Measurements from ENCODE around the gene KIN. TPM values are rescaled to one million over a fixed set of nuclear protein-coding genes. Genes with fewer than 3 reads are reported as not detected.
A peak's percentile ranks its signal among the peaks of the same experiment; 100 is the strongest.

Gene KIN
- total RNA-seq, 1 experiment from 2014 or later: 8.4 TPM

- DNase-seq (ENCODE audit: low read depth, low spot score) (no peak), ATAC-seq (no peak)
- Histone ChIP-seq H3K4me1 (ENCODE audit: control insufficient read depth, insufficient read depth, low read length) (peaks cover 9% of the 10 kb centered on the region), H3K27ac (ENCODE audit: low read length) (peak overlapping the region; percentile 87), H3K9me3 (ENCODE audit: control insufficient read depth, insufficient read depth, low read depth, low read length) (no peaks in the 10 kb centered on the region), H3K27me3 (ENCODE audit: control insufficient read depth, insufficient read depth, low read length) (no peaks in the 10 kb centered on the region), H3K36me3 (ENCODE audit: control insufficient read depth, insufficient read depth, low read length) (peaks cover 11% of the 10 kb centered on the region; the same call in 1 of the 2 replicates), H3K4me3 (ENCODE audit: low read depth in 2 of 2, low read length in 2 of 2) (peak overlapping the region; percentile 90 to 94)
- intact Hi-C loops (cut with micrococcal nuclease; ENCODE audit: unreplicated experiment): no loop called here
- BruUV-seq (replicated peaks): TSS peak; percentile 61
- ChIA-PET CTCF (no interaction called here), POLR2A (no interaction called here)
- TF ChIP-seq SIN3A (IDR thresholded peaks at IDR 0.05; ENCODE audit: borderline replicate concordance, insufficient read depth, low read depth, low read length): no peak
- TF ChIP-seq REST (IDR thresholded peaks at IDR 0.05; ENCODE audit: insufficient read depth in 1 of 2, low read depth in 2 of 2, low read length in 1 of 2): no peak
- no peak for TF ChIP-seq CTCF (IDR thresholded peaks at IDR 0.05)
- TF ChIP-seq TCF7L2 (IDR thresholded peaks at IDR 0.05; ENCODE audit: low read depth, low read length): no peak
- no peak for TF ChIP-seq POLR2AphosphoS5 (IDR thresholded peaks at IDR 0.05; ENCODE audit: low read depth, low read length)
- in situ Hi-C loops (cut with HindIII; ENCODE audit: low pct_unique_long_range_greater_than_20kb, low sequenced_read_pairs): no loop called here
Observed at GRCh38 chr10:7789390-7789789, 1.6 kb upstream of the KIN start.

- peak overlapping the region; percentile 90 to 94 for H3K4me3 ChIP-seq (ENCODE audit: low read depth in 2 of 2, low read length in 2 of 2)
- H3K27ac ChIP-seq (ENCODE audit: low read length): peak overlapping the region; percentile 87
- intact Hi-C loops (cut with micrococcal nuclease; ENCODE audit: unreplicated experiment) (no loop called here), in situ Hi-C loops (cut with HindIII; ENCODE audit: low pct_unique_long_range_greater_than_20kb, low sequenced_read_pairs) (no loop called here)
- no peaks in the 10 kb centered on the region for H3K9me3 ChIP-seq (ENCODE audit: control insufficient read depth, insufficient read depth, low read depth, low read length)
- peaks cover 9% of the 10 kb centered on the region for H3K4me1 ChIP-seq (ENCODE audit: control insufficient read depth, insufficient read depth, low read length)
- H3K36me3 ChIP-seq (ENCODE audit: control insufficient read depth, insufficient read depth, low read length): peaks cover 11% of the 10 kb centered on the region; the same call in 1 of the 2 replicates
- no peaks in the 10 kb centered on the region for H3K27me3 ChIP-seq (ENCODE audit: control insufficient read depth, insufficient read depth, low read length)
- CTCF ChIA-PET: no interaction called here
- ATAC-seq (no peak), DNase-seq (ENCODE audit: low read depth, low spot score) (no peak)
- POLR2A ChIA-PET: interaction anchor here (0.7 kb wide), 1 partner anchor 24 kb away, joined by 3 read pairs; no protein-coding TSS in a partner anchor
- no peak for TF ChIP-seq REST (IDR thresholded peaks at IDR 0.05; ENCODE audit: insufficient read depth in 1 of 2, low read depth in 2 of 2, low read length in 1 of 2)
- TF ChIP-seq POLR2AphosphoS5 (IDR thresholded peaks at IDR 0.05; ENCODE audit: low read depth, low read length): no peak
- TF ChIP-seq CTCF (IDR thresholded peaks at IDR 0.05): no peak
- no TSS peak for BruUV-seq (replicated peaks)
Observed at GRCh38 chr10:7788639-7789286, 970 bp upstream of the KIN start.

All from Panc1 (cell line).